RPMI8226 (cell line): ENCODE data around the gene MMD.
"Not testable (repeated sequence)": the region's sequence is repeated elsewhere in the genome, so short reads cannot be mapped to it uniquely, and the experiment has no call there.

ENCODE experiments used
- DNase-seq: peaks from one replicate; pipeline ENCODE4 v3.0.0-alpha.2; 2015

The MMD gene

DNA sequence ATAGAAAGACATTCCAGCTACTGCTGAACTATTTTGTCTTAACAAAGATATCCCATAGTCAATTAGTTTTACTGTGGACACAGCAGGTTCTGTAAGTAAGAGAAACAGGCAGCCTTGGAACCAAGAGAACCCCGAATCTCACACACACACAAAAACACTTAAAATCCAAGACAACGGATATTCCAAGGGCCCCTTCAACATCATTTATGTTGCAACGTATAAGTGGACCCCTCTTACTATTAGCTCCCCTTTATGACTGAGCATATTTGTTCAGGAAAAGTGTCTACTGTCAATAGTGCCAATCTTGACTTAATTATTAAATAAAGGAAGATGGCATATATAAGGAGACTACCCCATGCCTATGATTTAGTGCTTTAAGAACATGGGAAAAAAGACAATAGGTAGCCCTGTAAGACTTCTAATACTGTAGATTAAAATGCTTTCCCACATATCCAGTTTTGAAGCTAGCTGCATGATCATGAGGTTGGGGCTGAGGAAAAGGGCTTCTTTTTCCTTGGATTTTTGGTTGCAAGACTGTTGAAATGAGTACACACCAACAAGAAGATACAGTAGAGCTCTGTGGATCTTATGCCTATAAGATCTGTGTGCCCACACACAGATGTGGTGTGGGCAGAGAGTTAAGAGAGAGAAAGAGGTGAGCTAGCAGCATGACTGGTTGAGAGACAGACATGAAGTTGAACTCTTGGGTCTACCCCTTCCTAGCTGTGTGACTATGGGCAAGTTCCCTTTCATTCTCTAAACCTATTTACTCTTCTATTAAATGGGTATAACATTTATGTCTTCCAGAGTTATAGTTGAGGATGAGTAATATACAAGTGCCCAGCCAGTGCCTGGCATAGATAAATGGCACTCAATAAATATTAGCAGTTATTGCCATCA, 3.0 kb downstream of the MMD start:
- DNase-seq = no peak

DNA sequence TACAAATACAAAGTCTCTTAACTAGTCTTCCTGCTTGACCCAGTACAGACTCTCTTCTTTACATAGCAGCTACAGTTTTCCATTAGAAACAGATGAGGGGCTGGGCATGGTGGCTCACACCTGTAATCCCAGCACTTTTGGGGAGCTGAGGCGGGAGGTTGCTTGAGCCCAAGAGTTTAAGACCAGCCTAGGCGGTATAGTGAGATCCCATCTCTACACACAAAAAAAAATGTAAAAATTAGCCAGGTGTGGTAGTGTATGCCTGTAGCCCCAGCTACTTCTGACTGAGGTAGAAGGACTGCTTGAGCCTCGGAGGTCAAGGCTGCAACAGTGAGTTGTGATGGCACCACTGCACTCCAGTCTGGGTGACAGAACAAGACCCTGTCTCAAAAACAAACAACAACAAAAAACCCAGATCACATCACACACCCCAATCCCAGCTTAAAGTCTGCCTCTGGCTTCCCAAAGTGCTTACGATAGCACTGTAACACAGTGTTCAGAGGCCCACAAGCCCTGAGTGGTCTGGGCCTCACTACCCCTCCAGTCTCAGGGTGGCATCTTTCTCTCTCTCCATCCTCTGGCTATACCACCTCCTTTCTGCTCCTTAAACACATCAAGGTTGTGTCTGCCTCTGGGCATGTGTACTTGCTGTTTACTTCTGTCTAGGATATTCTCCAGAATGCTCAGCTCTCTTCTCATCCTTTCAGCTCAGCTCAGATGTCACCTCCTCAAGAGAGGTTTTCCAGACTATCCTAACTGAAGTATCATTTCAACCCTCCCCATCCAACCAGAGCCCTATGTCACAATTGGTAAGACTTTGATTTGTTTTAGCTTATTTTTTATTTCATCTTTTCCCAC, 4.0 kb downstream of the MMD start:
- no peak for DNase-seq

GRCh38 chr17:55416470-55417052, 5.1 kb downstream of the MMD start:
- no peak for DNase-seq

DNA sequence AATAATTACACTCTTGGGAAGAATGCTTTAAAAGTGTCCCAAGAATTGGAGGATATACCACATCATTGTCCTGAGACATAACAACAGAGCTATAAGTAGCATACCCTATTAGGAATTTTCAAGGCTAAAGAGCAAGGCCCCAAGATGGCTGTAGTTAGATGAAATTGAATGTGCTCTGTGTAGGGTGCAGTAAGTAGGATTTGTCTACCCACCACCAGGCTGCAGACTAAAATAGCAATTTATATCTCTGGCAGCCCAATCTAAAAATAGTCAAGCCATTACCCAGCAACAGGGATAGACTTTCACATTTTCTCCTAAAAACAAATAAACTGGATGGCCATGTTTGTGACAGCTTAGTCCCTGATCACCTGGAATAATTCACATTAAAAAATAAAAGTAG, 5.6 kb downstream of the MMD start:
- DNase-seq = no peak

GRCh38 chr17:55414983-55415382, 6.7 kb downstream of the MMD start:
- no peak for DNase-seq

GRCh38 chr17:55413825-55414489, 7.7 kb downstream of the MMD start:
- no peak for DNase-seq

DNA sequence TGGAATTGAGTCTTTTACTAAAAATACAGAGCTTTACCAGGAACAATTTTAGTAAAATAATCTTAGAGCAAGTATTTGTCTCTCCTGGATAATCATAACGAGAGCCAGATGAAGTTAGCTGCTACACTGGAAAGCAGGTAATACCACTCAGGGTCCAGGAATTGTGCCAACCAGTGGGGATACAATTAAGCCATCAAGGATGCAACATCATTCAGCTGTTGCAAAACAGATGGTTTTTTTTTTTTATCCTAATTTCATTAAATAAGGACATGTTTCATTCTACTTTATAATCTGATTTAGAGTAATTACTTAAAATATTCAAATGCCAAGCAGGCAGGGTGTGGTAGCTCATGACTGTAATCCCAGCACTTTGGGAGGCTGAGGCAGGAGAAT, 10.2 kb downstream of the MMD start:
- DNase-seq = no peak

DNA sequence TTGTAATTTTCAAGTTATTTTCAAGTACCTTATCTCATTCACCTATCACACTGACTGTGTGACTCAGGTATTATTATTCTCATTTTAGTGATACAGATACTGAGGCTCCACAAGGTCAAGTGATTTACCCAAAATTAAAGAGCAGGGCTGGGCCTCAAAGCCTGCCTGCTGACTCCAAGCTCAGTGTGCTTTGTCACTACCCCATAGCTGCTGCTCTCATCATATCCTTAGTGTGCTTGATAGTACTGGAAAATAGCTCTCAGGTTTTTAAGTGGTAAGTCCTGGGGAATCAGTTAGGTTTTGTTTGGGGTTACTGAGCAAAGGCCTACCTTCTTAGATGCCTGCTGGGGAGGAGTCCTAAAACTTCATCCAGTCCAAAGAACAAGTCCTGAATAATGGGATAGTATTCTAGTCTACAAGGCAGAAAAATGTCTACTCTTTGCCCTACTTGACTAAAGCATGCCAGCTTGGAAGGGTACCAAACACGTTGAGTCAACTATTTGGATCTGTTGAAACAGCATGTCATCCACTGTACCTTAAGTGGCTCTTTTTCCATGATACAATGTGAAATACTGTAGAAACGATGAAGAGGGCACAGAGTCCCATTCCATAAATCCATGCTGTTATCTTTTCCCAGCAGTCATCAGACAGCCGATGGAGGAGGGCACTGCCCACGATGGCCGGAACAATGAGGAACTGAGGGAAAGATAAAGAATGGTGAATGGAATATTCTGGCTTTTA, 10.7 kb downstream of the MMD start:
- no peak for DNase-seq

GRCh38 chr17:55409030-55409800, 12.4 kb downstream of the MMD start:
- no peak for DNase-seq

- no peak for DNase-seq
These were observed 13.7 kb downstream of the MMD start for GRCh38 chr17:55407641-55408566.

DNA sequence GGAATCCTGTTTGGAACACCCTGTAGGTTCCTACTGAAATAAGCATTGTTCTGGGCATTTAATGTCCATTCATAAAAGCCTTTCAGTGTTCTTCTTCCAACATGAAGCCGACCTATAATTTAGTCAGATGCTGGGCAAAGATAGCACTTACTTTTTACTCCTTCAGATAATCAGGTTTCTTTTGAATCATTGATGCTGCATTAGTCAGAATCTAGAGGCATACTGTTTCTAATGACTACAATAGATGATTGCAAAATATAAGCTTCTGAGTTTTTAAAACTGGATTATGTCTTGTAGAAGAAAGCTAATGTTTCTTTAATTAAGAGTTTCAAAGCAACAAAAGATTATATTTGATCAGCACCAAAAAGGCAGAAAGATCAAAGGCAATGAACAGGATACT, 16.0 kb downstream of the MMD start:
- no peak for DNase-seq

DNA sequence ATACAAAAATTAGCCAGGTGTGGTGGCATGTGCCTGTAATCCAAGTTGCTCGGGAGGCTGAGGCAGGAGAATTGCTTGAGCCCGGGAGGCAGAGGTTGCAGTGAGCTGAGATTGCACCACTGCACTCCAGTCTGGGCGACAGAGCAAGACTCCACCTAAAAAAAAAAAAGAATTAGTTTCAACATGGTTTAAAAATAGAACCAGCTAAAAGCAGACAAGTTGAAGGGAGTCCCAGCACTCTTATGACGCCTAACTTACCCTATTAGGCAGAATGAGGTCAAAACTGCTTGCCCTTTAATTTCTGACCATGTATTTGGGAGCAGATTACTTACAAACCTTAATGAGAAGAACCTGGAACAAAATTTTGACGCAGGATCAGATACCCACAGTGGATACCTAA, 17.4 kb downstream of the MMD start:
- not testable (repeated sequence) for DNase-seq

DNA sequence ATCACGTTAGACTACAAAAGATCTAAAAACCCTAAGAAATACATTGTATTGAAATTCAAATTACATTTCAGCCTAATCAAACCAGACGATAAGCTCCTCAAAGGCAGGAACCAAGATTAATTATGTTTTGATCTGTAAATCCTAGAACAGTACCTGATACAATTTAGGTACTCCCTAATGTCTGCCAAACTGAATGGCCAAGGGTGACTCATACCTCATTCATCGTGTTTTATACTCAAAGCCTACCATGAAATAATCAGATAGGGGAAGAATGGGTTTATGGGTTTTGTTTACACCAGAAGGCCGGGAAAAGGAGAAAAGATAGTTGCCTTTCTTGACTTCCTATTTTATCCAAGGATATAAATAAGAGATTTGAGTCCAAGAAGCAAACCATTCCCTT, 19.3 kb downstream of the MMD start:
- no peak for DNase-seq

DNA sequence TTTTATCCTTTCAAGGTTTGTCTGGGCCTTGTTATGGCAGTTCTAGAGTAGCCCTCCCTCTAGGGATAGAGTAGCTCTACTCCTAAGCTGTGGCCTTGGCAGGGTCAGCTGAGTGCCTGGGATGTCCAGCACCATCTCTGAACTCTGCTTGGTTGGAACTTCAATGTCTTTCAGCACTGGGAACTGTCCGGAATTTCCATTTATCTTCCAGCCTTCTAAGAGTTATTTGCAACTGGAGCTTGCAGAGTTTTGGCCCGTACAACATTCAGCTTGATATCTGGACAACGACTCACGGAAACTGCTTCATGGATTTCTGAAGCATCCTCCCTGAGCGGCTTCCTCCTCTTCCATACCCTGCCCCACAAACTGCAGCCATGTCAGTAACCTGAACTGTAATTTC, 22.9 kb downstream of the MMD start:
- DNase-seq = no peak

DNA sequence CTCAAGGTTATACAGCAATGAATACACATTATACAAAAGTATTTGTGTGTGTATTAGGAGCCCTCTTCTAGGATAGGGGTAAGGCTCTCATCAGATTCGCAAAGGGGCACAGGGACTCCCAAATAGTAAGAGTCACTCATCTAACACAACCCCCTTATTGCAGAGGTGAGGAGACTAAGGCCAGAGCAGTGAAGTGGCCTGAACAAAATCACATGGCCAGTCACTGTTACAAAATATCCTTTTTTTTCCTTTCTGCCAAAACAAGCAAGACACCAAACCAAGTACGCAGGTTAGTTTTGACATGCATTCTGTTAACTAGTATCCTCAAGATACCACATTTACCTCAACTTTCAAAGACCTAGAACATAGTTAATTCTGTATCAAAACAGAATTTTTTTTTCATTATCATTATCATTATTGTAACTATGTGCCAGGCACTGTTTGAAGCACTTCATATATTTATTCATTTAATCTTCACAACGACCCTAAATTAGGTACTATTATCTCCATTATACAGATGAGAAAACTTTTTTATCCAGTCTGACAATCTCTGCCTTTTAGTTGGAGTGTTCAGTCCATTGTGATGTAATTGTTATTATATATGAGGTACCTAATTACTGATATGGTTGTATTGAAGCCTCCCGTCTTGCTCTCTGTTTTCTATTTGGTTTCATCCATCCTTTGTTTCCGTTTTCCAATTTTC, 25.7 kb downstream of the MMD start:
- no peak for DNase-seq

- no peak for DNase-seq
These were observed 27.1 kb downstream of the MMD start for GRCh38 chr17:55394357-55395021.

DNA sequence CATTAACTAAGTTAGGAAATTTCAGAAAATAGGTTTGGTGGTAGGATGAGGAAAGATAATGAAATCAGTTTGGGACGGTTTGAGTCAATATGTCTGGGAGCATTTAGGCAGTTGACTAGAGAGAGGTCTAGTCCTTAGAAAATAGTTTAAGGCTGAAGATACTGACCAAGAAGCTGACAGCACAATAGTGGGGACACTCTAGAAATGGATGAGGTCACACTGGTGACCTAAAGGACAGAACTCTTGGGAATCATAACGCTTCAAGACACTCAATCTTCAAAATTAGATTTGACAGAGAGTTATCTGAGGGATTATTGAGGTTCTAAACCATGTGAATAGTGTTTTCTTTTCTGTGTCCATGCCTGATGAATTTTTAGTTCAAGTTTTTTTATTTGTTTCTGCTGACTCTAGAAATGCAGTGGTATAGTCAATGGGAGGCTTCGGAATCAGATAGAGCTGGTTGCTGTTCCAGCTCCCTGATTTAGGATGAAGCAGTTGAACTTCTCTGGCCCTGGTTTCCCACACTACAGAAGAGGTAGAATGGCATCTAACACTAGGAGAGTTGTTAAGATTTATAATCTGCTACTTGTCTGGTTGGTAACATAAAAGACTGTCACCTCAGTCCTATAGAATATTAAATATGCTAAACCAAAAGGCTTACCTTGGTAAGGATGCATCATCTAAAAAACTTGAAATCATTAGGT, 29.7 kb downstream of the MMD start:
- DNase-seq = no peak

DNA sequence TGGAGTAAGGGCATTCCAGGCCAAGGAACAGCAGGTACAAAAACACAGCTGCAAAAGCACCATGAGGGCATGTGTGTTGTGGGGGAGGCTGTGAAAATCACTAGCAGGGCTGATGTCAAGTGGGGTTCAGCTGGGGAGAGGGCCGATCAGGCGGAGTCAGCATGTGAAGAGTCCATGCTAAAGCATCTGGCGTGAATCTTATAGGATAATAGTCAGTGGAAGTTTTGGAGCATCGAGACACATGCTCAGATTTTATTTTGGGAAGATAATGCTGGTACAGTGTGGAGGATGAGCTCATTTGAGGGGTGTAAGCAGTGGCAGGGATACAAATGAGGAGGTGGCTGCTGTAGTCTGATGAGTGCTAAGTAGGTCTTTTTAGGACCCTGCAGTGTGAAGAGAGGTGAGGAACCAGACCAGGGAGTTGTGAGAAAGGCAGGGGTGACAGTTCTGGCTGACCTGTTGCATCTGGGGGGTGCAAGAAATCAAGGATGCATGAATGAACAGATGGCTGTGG, 30.3 kb downstream of the MMD start:
- no peak for DNase-seq
